ENCODE data around the gene FFAR1. TPM values are rescaled to one million over a fixed set of nuclear protein-coding genes. Genes with fewer than 3 reads are reported as not detected.
A peak's percentile ranks its signal among the peaks of the same experiment; 100 is the strongest.
"Not testable (repeated sequence)": the region's sequence is repeated elsewhere in the genome, so short reads cannot be mapped to it uniquely, and the experiment has no call there.

FFAR1 gene
- total and polyA plus RNA-seq, 2 donors (not counting 1 experiment from before 2014, with no cell fraction given): not detected

GRCh38 chr19:35357867-35358573, 10.3 kb downstream of the FFAR1 start, which contains the start of gene FFAR3:
FFAR3 (plus strand) TSS chr19:35358460; CDS start chr19:35358891, 431 bp downstream.
- DNase-seq (ENCODE audit: low read depth in 2 of 2): peak in 1 of 2 donors; percentile 56
- no peaks in the 10 kb centered on the region for H3K79me2 ChIP-seq (ENCODE audit: control insufficient read depth, insufficient read depth, low read length)
- H2AFZ ChIP-seq (ENCODE audit: low read length): no peak within 1 kb of the TSS
- no peak within 1 kb of the TSS for H3K9ac ChIP-seq (ENCODE audit: insufficient read depth, low read length)
- no peaks in the 10 kb centered on the region for H4K20me1 ChIP-seq (ENCODE audit: control insufficient read depth, extremely low read depth, insufficient read depth, low read length)
- H3K27me3 ChIP-seq (ENCODE audit: control insufficient read depth, insufficient read depth, low read length): no peaks in the 10 kb centered on the region
- no peaks in the 10 kb centered on the region for H3K9me3 ChIP-seq (ENCODE audit: control insufficient read depth, insufficient read depth, low read depth, low read length)
- peak within 1 kb of the TSS in 1 of 4 experiments; percentile 3 for H3K4me3 ChIP-seq (replicated peaks in 1 of 4; ENCODE audit: control extremely low read depth in 1 of 4, insufficient read depth in 1 of 4, low read depth in 3 of 4, low read length in 4 of 4)
- TF ChIP-seq CTCF (conservative IDR thresholded peaks at IDR 0.05 in 1 of 2, IDR thresholded peaks at IDR 0.05 in 1 of 2; ENCODE audit: low read depth in 1 of 2, low read length in 2 of 2): no peak
- no peak for TF ChIP-seq EZH2 (IDR thresholded peaks at IDR 0.05; ENCODE audit: low read length, missing control alignments)
- no peak within 1 kb of the TSS for H3K4me2 ChIP-seq (ENCODE audit: extremely low read depth, insufficient read depth, low read length)
- H3K36me3 ChIP-seq (ENCODE audit: control insufficient read depth, insufficient read depth, low read length): no peaks in the 10 kb centered on the region
- H3K4me1 ChIP-seq (ENCODE audit: control insufficient read depth, extremely low read depth, insufficient read depth, low read length): no peaks in the 10 kb centered on the region
- H3K27ac ChIP-seq (ENCODE audit: insufficient read depth, low read length): no peak within 1 kb of the TSS

GRCh38 chr19:35358834-35359233, 11.1 kb downstream of the FFAR1 start:
- not testable (repeated sequence) for H3K4me3 ChIP-seq (replicated peaks in 1 of 4; ENCODE audit: control extremely low read depth in 1 of 4, insufficient read depth in 1 of 4, low read depth in 3 of 4, low read length in 4 of 4); H3K4me1 ChIP-seq (ENCODE audit: control insufficient read depth, extremely low read depth, insufficient read depth, low read length); DNase-seq (ENCODE audit: low read depth in 2 of 2); H3K79me2 ChIP-seq (ENCODE audit: control insufficient read depth, insufficient read depth, low read length); H3K36me3 ChIP-seq (ENCODE audit: control insufficient read depth, insufficient read depth, low read length); H3K27ac ChIP-seq (ENCODE audit: insufficient read depth, low read length); H4K20me1 ChIP-seq (ENCODE audit: control insufficient read depth, extremely low read depth, insufficient read depth, low read length); H2AFZ ChIP-seq (ENCODE audit: low read length); H3K27me3 ChIP-seq (ENCODE audit: control insufficient read depth, insufficient read depth, low read length); H3K9me3 ChIP-seq (ENCODE audit: control insufficient read depth, insufficient read depth, low read depth, low read length); H3K4me2 ChIP-seq (ENCODE audit: extremely low read depth, insufficient read depth, low read length); H3K9ac ChIP-seq (ENCODE audit: insufficient read depth, low read length)

- not testable (repeated sequence) for H3K79me2 ChIP-seq (ENCODE audit: control insufficient read depth, insufficient read depth, low read length); H2AFZ ChIP-seq (ENCODE audit: low read length); H3K36me3 ChIP-seq (ENCODE audit: control insufficient read depth, insufficient read depth, low read length); H3K4me3 ChIP-seq (replicated peaks in 1 of 4; ENCODE audit: control extremely low read depth in 1 of 4, insufficient read depth in 1 of 4, low read depth in 3 of 4, low read length in 4 of 4); H3K27me3 ChIP-seq (ENCODE audit: control insufficient read depth, insufficient read depth, low read length); DNase-seq (ENCODE audit: low read depth in 2 of 2); H3K9me3 ChIP-seq (ENCODE audit: control insufficient read depth, insufficient read depth, low read depth, low read length); H3K4me1 ChIP-seq (ENCODE audit: control insufficient read depth, extremely low read depth, insufficient read depth, low read length); H3K9ac ChIP-seq (ENCODE audit: insufficient read depth, low read length); H4K20me1 ChIP-seq (ENCODE audit: control insufficient read depth, extremely low read depth, insufficient read depth, low read length); H3K4me2 ChIP-seq (ENCODE audit: extremely low read depth, insufficient read depth, low read length); H3K27ac ChIP-seq (ENCODE audit: insufficient read depth, low read length)
Measured at GRCh38 chr19:35359395-35359794, 11.7 kb downstream of the FFAR1 start.

GRCh38 chr19:35360081-35360480, 12.4 kb downstream of the FFAR1 start:
- H3K27ac ChIP-seq (ENCODE audit: insufficient read depth, low read length); H3K9me3 ChIP-seq (ENCODE audit: control insufficient read depth, insufficient read depth, low read depth, low read length); H2AFZ ChIP-seq (ENCODE audit: low read length); H3K79me2 ChIP-seq (ENCODE audit: control insufficient read depth, insufficient read depth, low read length); H3K36me3 ChIP-seq (ENCODE audit: control insufficient read depth, insufficient read depth, low read length); DNase-seq (ENCODE audit: low read depth in 2 of 2); H3K4me3 ChIP-seq (replicated peaks in 1 of 4; ENCODE audit: control extremely low read depth in 1 of 4, insufficient read depth in 1 of 4, low read depth in 3 of 4, low read length in 4 of 4); H3K27me3 ChIP-seq (ENCODE audit: control insufficient read depth, insufficient read depth, low read length); H3K9ac ChIP-seq (ENCODE audit: insufficient read depth, low read length); H4K20me1 ChIP-seq (ENCODE audit: control insufficient read depth, extremely low read depth, insufficient read depth, low read length); H3K4me2 ChIP-seq (ENCODE audit: extremely low read depth, insufficient read depth, low read length); H3K4me1 ChIP-seq (ENCODE audit: control insufficient read depth, extremely low read depth, insufficient read depth, low read length): not testable (repeated sequence)

Measured in fibroblast of lung (primary cell).